PC-3 (cell line): ENCODE results near the gene UMAD1. TPM values are rescaled to one million over a fixed set of nuclear protein-coding genes. Genes with fewer than 3 reads are reported as not detected.

Experiments
- ATAC-seq: fragments of 200-7000 bp; cut with Tn5 transposase; 2 replicates; pipeline ENCODE4 v1.9.1; 2020; ENCODE audit warnings: mild to moderate bottlenecking, moderate library complexity
- BruUV-seq: library from RNA; stranded (reverse); fragments of 400-500 nt; replicated peaks from 2 replicates; lab custom pipeline; 2021; lab: Mats Ljungman, UMichigan
- CTCF ChIA-PET: fragments of 300-600 bp; sonication (Branson Sonifier 250); formaldehyde crosslinking; loops from one replicate; lab custom pipeline; 2022; ENCODE audit warnings: antibody characterized with exemption; lab: Charles Lee
- POLR2A ChIA-PET: fragments of 300-600 bp; sonication (Branson Sonifier 250); formaldehyde crosslinking; loops from one replicate; lab custom pipeline; 2022; ENCODE audit warnings: antibody characterized with exemption; ENCODE audit not compliant: unreplicated experiment; lab: Charles Lee
- DNase-seq: peaks from one replicate; pipeline ENCODE4 v3.0.0-alpha.2; 2015
- H2AFZ ChIP-seq: fragments of 300-600 bp; sonication (generic); 2 replicates; pipeline ENCODE4 v1.6.0; 2016; ENCODE audit warnings: antibody characterized with exemption, low read length
- H3F3A ChIP-seq: fragments of 300-600 bp; sonication (generic); one replicate; pipeline ENCODE4 v1.6.0; 2017; ENCODE audit warnings: antibody characterized with exemption, low read length, control low read depth, mild to moderate bottlenecking; ENCODE audit not compliant: unreplicated experiment
- H3K27ac ChIP-seq: fragments of 300-600 bp; sonication (generic); 2 replicates; pipeline ENCODE4 v1.5.1; 2016; ENCODE audit warnings: mild to moderate bottlenecking, low read length
- H3K27me3 ChIP-seq: fragments of 300-600 bp; sonication (generic); 2 replicates; pipeline ENCODE4 v1.6.1; 2016; ENCODE audit warnings: low read length, mixed read lengths
- H3K36me3 ChIP-seq: fragments of 300-600 bp; sonication (generic); 2 replicates; pipeline ENCODE4 v1.6.1; 2016; ENCODE audit warnings: low read depth, mixed run types, low read length, mixed read lengths
- H3K4me1 ChIP-seq: fragments of 300-600 bp; sonication (generic); 2 replicates; pipeline ENCODE4 v1.5.1; 2016; ENCODE audit warnings: low read length; ENCODE audit not compliant: insufficient read depth
- H3K4me2 ChIP-seq: fragments of 300-600 bp; sonication (generic); 2 replicates; pipeline ENCODE4 v1.6.0; 2016; ENCODE audit warnings: low read length
- H3K4me3 ChIP-seq: fragments of 300-600 bp; sonication (generic); 2 replicates; pipeline ENCODE4 v1.5.1; 2016; ENCODE audit warnings: mild to moderate bottlenecking, low read length, mixed read lengths
- H3K79me2 ChIP-seq: fragments of 300-600 bp; sonication (generic); 2 replicates; pipeline ENCODE4 v1.6.1; 2017; ENCODE audit warnings: low read length, mixed read lengths
- H3K9ac ChIP-seq: fragments of 300-600 bp; sonication (generic); 2 replicates; pipeline ENCODE4 v1.6.0; 2016; ENCODE audit warnings: mild to moderate bottlenecking, low read length
- H3K9me2 ChIP-seq: fragments of 300-600 bp; sonication (generic); replicated peaks from 2 replicates; pipeline ENCODE4 v1.6.1; 2016; ENCODE audit warnings: mixed run types, low read length, mixed read lengths
- H3K9me3 ChIP-seq: fragments of 300-600 bp; sonication (generic); 2 replicates; pipeline ENCODE4 v1.6.1; 2016; ENCODE audit warnings: low read length, mixed read lengths
- H4K20me1 ChIP-seq: fragments of 300-600 bp; sonication (generic); 2 replicates; pipeline ENCODE4 v1.6.1; 2016; ENCODE audit warnings: low read length, mixed read lengths
- CTCF ChIP-seq: fragments of 300-600 bp; sonication (generic); conservative IDR thresholded peaks from 2 replicates; pipeline ENCODE4 v1.5.1; 2017; ENCODE audit warnings: antibody characterized with exemption, low read depth, mild to moderate bottlenecking, low read length
- EZH2 ChIP-seq: fragments of 300-600 bp; sonication (generic); IDR thresholded peaks from one replicate; pipeline ENCODE4 v1.6.1; 2017; ENCODE audit warnings: antibody characterized with exemption, mild to moderate bottlenecking, low read length; ENCODE audit not compliant: unreplicated experiment
- EZH2phosphoT487 ChIP-seq: fragments of 300-600 bp; sonication (generic); IDR thresholded peaks from 2 replicates; pipeline ENCODE4 v1.6.1; 2018; ENCODE audit warnings: mild to moderate bottlenecking, antibody characterized with exemption, low read length, borderline replicate concordance
- intact Hi-C: fragments of 100-400 bp; cut with micrococcal nuclease; formaldehyde crosslinking; loops from 2 replicates; pipeline ENCODE4 v1.9.0; 2023
- total RNA-seq: library from RNA; depleted of rRNA; stranded (reverse); fragments of >200 nt; gene quantifications from 2 replicates; pipeline ENCODE4 v1.2.3, GENCODE V29; 2014

The UMAD1 gene
- total RNA-seq, 1 experiment from 2014 or later, result 8.9 TPM

GRCh38 chr7:7858559-7858958 is 218.0 kb downstream of the UMAD1 start:
- H3K79me2 ChIP-seq, result no peaks in the 10 kb centered on the region
- no peaks in the 10 kb centered on the region for H4K20me1 ChIP-seq
- peaks cover 6% of the 10 kb centered on the region; the same call in 1 of the 2 replicates for H3K36me3 ChIP-seq
- H2AFZ ChIP-seq, result no peak overlapping the region
- TF ChIP-seq CTCF (no peak), EZH2 (no peak), EZH2phosphoT487 (no peak)
- H3K27me3 ChIP-seq, result no peaks in the 10 kb centered on the region
- H3K4me3 ChIP-seq, result no peak overlapping the region
- ChIA-PET POLR2A (no interaction called here), CTCF (no interaction called here)
- intact Hi-C loops, result no loop called here
- peaks cover 8% of the 10 kb centered on the region; the same call in 1 of the 2 replicates for H3K9me3 ChIP-seq
- no peaks in the 10 kb centered on the region for H3K9me2 ChIP-seq
- H3K9ac ChIP-seq, result no peak overlapping the region
- BruUV-seq, result no TSS peak
- no peak for ATAC-seq
- H3K4me2 ChIP-seq, result no peak overlapping the region
- H3K4me1 ChIP-seq, result peaks cover 27% of the 10 kb centered on the region
- DNase-seq, result no peak
- no peak overlapping the region for H3K27ac ChIP-seq
- no peaks in the 10 kb centered on the region for H3F3A ChIP-seq

GRCh38 chr7:7859411-7859810 is 218.9 kb downstream of the UMAD1 start:
- Histone ChIP-seq H3K27ac (no peak overlapping the region), H3K4me2 (no peak overlapping the region), H3K79me2 (no peaks in the 10 kb centered on the region), H3K27me3 (no peaks in the 10 kb centered on the region), H3K36me3 (peaks cover 6% of the 10 kb centered on the region; the same call in 1 of the 2 replicates), H3K9ac (no peak overlapping the region), H3F3A (no peaks in the 10 kb centered on the region), H3K9me3 (peaks cover 8% of the 10 kb centered on the region; the same call in 1 of the 2 replicates), H3K4me3 (no peak overlapping the region), H3K9me2 (no peaks in the 10 kb centered on the region), H3K4me1 (peaks cover 27% of the 10 kb centered on the region), H2AFZ (no peak overlapping the region), H4K20me1 (no peaks in the 10 kb centered on the region)
- TF ChIP-seq CTCF, result no peak
- TF ChIP-seq EZH2phosphoT487, result no peak
- TF ChIP-seq EZH2, result no peak
- ChIA-PET POLR2A (no interaction called here), CTCF (no interaction called here)
- intact Hi-C loops, result no loop called here
- no TSS peak for BruUV-seq
- DNase-seq, result peak; percentile 27
- ATAC-seq, result no peak

- Histone ChIP-seq H3K9ac (no peak overlapping the region), H4K20me1 (no peaks in the 10 kb centered on the region), H3K9me3 (no peaks in the 10 kb centered on the region), H3K4me1 (peaks cover 27% of the 10 kb centered on the region), H3F3A (no peaks in the 10 kb centered on the region), H3K27me3 (no peaks in the 10 kb centered on the region), H3K9me2 (no peaks in the 10 kb centered on the region), H3K27ac (peak overlapping the region; percentile 42), H3K79me2 (no peaks in the 10 kb centered on the region), H3K36me3 (no peaks in the 10 kb centered on the region; the same call in 1 of the 2 replicates), H2AFZ (no peak overlapping the region), H3K4me3 (no peak overlapping the region), H3K4me2 (peak overlapping the region; percentile 24)
- POLR2A ChIA-PET, result no interaction called here
- BruUV-seq, result no TSS peak
- DNase-seq, result peak; percentile 86
- intact Hi-C loops, result loop anchor here (1.0 to 5.0 kb wide), 4 partner anchors 54 to 107 kb away; partner anchors contain the start of gene GLCCI1
- ATAC-seq, result peak; percentile 97
- TF ChIP-seq CTCF (no peak), EZH2phosphoT487 (no peak), EZH2 (no peak)
- CTCF ChIA-PET, result interaction anchor here (0.6 kb wide), 1 partner anchor 95 kb away, joined by 3 read pairs; no protein-coding TSS in a partner anchor
These were observed 220.7 kb downstream of the UMAD1 start for GRCh38 chr7:7861211-7861633.
